B cell (primary cell): ENCODE data around the gene ERO1B. TPM values are rescaled to one million over a fixed set of nuclear protein-coding genes. Genes with fewer than 3 reads are reported as not detected.

Experiments
- ATAC-seq: fragments of 200-7000 bp; cut with Tn5 transposase; one replicate; pipeline ENCODE4 v1.10.0; 2021; ENCODE audit warnings: low read depth, mild to moderate bottlenecking, moderate number of reproducible peaks, moderate library complexity
- CTCF ChIA-PET: fragments of 350-600 bp; sonication (Branson Sonifier 250); formaldehyde crosslinking; loops from one replicate; lab custom pipeline; 2021; ENCODE audit warnings: antibody characterized with exemption, inconsistent platforms; lab: Charles Lee
- POLR2A ChIA-PET: fragments of 350-600 bp; sonication (Branson Sonifier 250); formaldehyde crosslinking; loops from one replicate; lab custom pipeline; 2021; ENCODE audit warnings: antibody characterized with exemption; lab: Charles Lee
- DNase-seq: peaks from one replicate; pipeline ENCODE4 v3.0.0; 2013
- H2AFZ ChIP-seq: 2 replicates; pipeline ENCODE4 v1.6.1; 2012; ENCODE audit warnings: mild to moderate bottlenecking, low read depth, low read length; ENCODE audit not compliant: insufficient read depth, poor library complexity, severe bottlenecking
- H3K27ac ChIP-seq, 2 donors: 1 replicate in 1 of 2; 2 replicates in 1 of 2; pipeline ENCODE4 v1.5.1; 2012 to 2013; ENCODE audit warnings: low read length in 2 of 2, mild to moderate bottlenecking in 2 of 2, moderate library complexity in 1 of 2
- H3K27me3 ChIP-seq, 4 experiments: fragments of 200-600 bp in 1 of 4; sonication (generic) in 1 of 4; replicated peaks in 1 of 4; 1 replicate in 2 of 4; 2 replicates in 2 of 4; pipeline versions ENCODE4 v1.6.1 to v1.7.0; 2013 to 2016; ENCODE audit warnings: low read length in 3 of 4, mild to moderate bottlenecking in 2 of 4, mixed read lengths in 1 of 4, moderate library complexity in 1 of 4; ENCODE audit not compliant: insufficient read depth in 4 of 4, control insufficient read depth in 3 of 4; ENCODE audit errors: control extremely low read depth in 1 of 4
- H3K36me3 ChIP-seq, 2 experiments: replicated peaks in 1 of 2; 1 replicate in 1 of 2; 2 replicates in 1 of 2; pipeline versions ENCODE4 v1.6.1 to v1.7.1; 2013; ENCODE audit warnings: low read length in 1 of 2; ENCODE audit not compliant: insufficient read depth in 2 of 2, control insufficient read depth in 1 of 2; ENCODE audit errors: control extremely low read depth in 1 of 2, extremely low read depth in 1 of 2
- H3K4me1 ChIP-seq, 2 donors: fragments of 200-600 bp in 1 of 2; sonication (generic) in 1 of 2; 1 replicate in 1 of 2; 2 replicates in 1 of 2; pipeline versions ENCODE4 v1.5.1 to v1.6.1; 2013 to 2017; ENCODE audit warnings: low read length in 2 of 2; ENCODE audit not compliant: control insufficient read depth in 2 of 2, insufficient read depth in 2 of 2
- H3K4me2 ChIP-seq: replicated peaks from 2 replicates; pipeline ENCODE3; 2012; ENCODE audit warnings: mild to moderate bottlenecking, low read depth, low read length; ENCODE audit not compliant: poor library complexity, severe bottlenecking
- H3K4me3 ChIP-seq, 5 experiments: fragments of 200-600 bp in 1 of 5; sonication (generic) in 1 of 5; 1 replicate in 3 of 5; 2 replicates in 2 of 5; pipeline versions ENCODE4 v1.5.1 to v1.7.0; 2011 to 2016; ENCODE audit warnings: low read length in 4 of 5, mild to moderate bottlenecking in 4 of 5, low read depth in 2 of 5, control low read depth in 1 of 5, moderate library complexity in 1 of 5; ENCODE audit not compliant: insufficient read depth in 1 of 5; ENCODE audit errors: control extremely low read depth in 1 of 5, extremely low read depth in 1 of 5
- H3K79me2 ChIP-seq: fragments of 200-600 bp; sonication (generic); one replicate; pipeline ENCODE4 v1.6.0; 2016; ENCODE audit warnings: low read length; ENCODE audit not compliant: control insufficient read depth, insufficient read depth
- H3K9ac ChIP-seq: fragments of 200-600 bp; sonication (generic); 2 replicates; pipeline ENCODE4 v1.6.1; 2017; ENCODE audit warnings: mild to moderate bottlenecking, low read length, moderate library complexity
- H3K9me3 ChIP-seq, 3 donors: one replicate each; pipeline versions ENCODE4 v1.6.1 to v1.7.1; 2013; ENCODE audit warnings: low read length in 2 of 3; ENCODE audit not compliant: control insufficient read depth in 2 of 3, insufficient read depth in 1 of 3; ENCODE audit errors: control extremely low read depth in 1 of 3
- H4K20me1 ChIP-seq: 2 replicates; pipeline ENCODE4 v1.6.0; 2012; ENCODE audit warnings: mild to moderate bottlenecking, low read length; ENCODE audit not compliant: insufficient read depth, control insufficient read depth, poor library complexity, severe bottlenecking
- H3K27ac Mint-ChIP-seq: one replicate; pipeline ENCODE4 v1.8.0; 2021; ENCODE audit warnings: mixed read lengths
- H3K27me3 Mint-ChIP-seq: one replicate; pipeline ENCODE4 v1.8.0; 2021; ENCODE audit warnings: mixed read lengths
- H3K4me1 Mint-ChIP-seq: one replicate; pipeline ENCODE4 v1.8.0; 2021; ENCODE audit warnings: mixed read lengths
- H3K4me3 Mint-ChIP-seq: one replicate; pipeline ENCODE4 v1.8.0; 2021; ENCODE audit warnings: mixed read lengths
- H3K9me3 Mint-ChIP-seq: one replicate; pipeline ENCODE4 v1.8.0; 2022; ENCODE audit warnings: mixed read lengths; ENCODE audit not compliant: insufficient read depth
- CTCF ChIP-seq: fragments of 200-600 bp; IDR thresholded peaks from one replicate; pipeline ENCODE4 v1.8.0; 2022; ENCODE audit warnings: antibody characterized with exemption, mild to moderate bottlenecking
- EZH2 ChIP-seq: IDR thresholded peaks from 2 replicates; pipeline ENCODE4 v1.6.1; 2012; ENCODE audit warnings: borderline replicate concordance, low read depth, mild to moderate bottlenecking, moderate library complexity, low read length; ENCODE audit not compliant: insufficient read depth, poor library complexity, severe bottlenecking
- WGBS: methylation state at CpG from one replicate; pipeline ENCODE4 v1.1.5; 2013; ENCODE audit warnings: missing lambda C conversion rate; ENCODE audit not compliant: insufficient coverage; 5-methylcytosine and 5-hydroxymethylcytosine counted together
- intact Hi-C: fragments of 100-400 bp; cut with micrococcal nuclease; formaldehyde crosslinking; loops from one replicate; pipeline ENCODE4 v1.10.0; 2022
- polyA plus RNA-seq: library from polyadenylated mRNA; depleted of rRNA; stranded (reverse); fragments of >200 nt; gene quantifications from 2 replicates; pipeline ENCODE4 v1.2.3, GENCODE V29; 2012
- total RNA-seq, 2 donors: library from RNA; stranded (reverse); fragments of 120-200 nt in 1 of 2; gene quantifications; 1 replicate in 1 of 2; 2 replicates in 1 of 2; pipeline versions ENCODE4 v1.2.3 to v1.2.4, GENCODE V29; 2013 to 2022

Gene ERO1B
- total and polyA plus RNA-seq, 2 donors (not counting 1 experiment from before 2014, with no cell fraction given): 5.1 to 25.6 TPM

- intact Hi-C loops: no loop called here
- no peaks in the 10 kb centered on the region for H3K27me3 ChIP-seq
- no peak overlapping the region for H3K27ac ChIP-seq
- Mint-ChIP-seq H3K27ac (no peak overlapping the region), H3K27me3 (peaks cover 10% of the 10 kb centered on the region), H3K9me3 (no peaks in the 10 kb centered on the region), H3K4me1 (no peaks in the 10 kb centered on the region), H3K4me3 (no peak overlapping the region)
- H4K20me1 ChIP-seq: no peaks in the 10 kb centered on the region
- no peak for ATAC-seq
- H3K9ac ChIP-seq: no peak overlapping the region
- POLR2A ChIA-PET: no interaction called here
- H3K4me2 ChIP-seq: no peak overlapping the region
- H3K4me3 ChIP-seq: no peak overlapping the region
- CTCF ChIA-PET: no interaction called here
- no peaks in the 10 kb centered on the region for H3K79me2 ChIP-seq
- DNase-seq: no peak
- TF ChIP-seq CTCF (no peak), EZH2 (no peak)
- H3K9me3 ChIP-seq: no peaks in the 10 kb centered on the region
- no peak overlapping the region for H2AFZ ChIP-seq
- WGBS: 92% methylated on average over 13 of the region's 16 CpGs
- H3K4me1 ChIP-seq: no peaks in the 10 kb centered on the region
- H3K36me3 ChIP-seq: no peaks in the 10 kb centered on the region
These were observed 19.6 kb upstream of the ERO1B start for GRCh38 chr1:236301080-236301957.

DNA sequence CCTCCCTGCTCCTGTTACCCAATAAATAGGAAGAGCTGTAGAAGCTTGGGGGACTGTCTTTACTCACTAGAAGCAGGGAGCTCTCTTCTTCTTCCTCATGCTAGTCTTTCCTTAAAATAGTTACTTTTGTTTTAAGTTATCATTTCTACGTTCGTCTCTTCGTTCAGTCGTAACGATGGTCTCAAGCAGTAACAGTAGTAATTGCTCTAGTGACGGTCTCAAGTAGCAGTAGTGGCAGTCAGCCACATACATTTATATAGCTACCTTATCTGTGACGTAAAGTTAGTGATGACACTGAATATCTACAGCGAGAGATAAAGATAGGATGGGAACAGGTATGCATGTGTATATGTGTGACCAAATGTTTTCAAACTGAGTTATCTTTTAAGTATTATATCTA, 15.4 kb upstream of the ERO1B start:
- POLR2A ChIA-PET: no interaction called here
- no CpG with 5 or more reads among the region's 8 CpGs for WGBS

More for the DNA sequence above, 15.4 kb upstream of the ERO1B start:
- Histone ChIP-seq H3K27me3 (no peaks in the 10 kb centered on the region), H3K4me1 (no peaks in the 10 kb centered on the region), H3K36me3 (no peaks in the 10 kb centered on the region), H4K20me1 (no peaks in the 10 kb centered on the region), H3K79me2 (no peaks in the 10 kb centered on the region), H3K9me3 (no peaks in the 10 kb centered on the region), H3K9ac (no peak overlapping the region), H3K4me2 (no peak overlapping the region), H3K4me3 (no peak overlapping the region), H3K27ac (no peak overlapping the region), H2AFZ (no peak overlapping the region)
- DNase-seq (no peak), ATAC-seq (no peak)
- intact Hi-C loops: no loop called here
- no peak for TF ChIP-seq EZH2
- no peak for TF ChIP-seq CTCF
- H3K9me3 Mint-ChIP-seq: no peaks in the 10 kb centered on the region
- H3K27ac Mint-ChIP-seq: no peak overlapping the region
- CTCF ChIA-PET: no interaction called here
- H3K4me3 Mint-ChIP-seq: no peak overlapping the region
- peaks cover 10% of the 10 kb centered on the region for H3K27me3 Mint-ChIP-seq
- H3K4me1 Mint-ChIP-seq: no peaks in the 10 kb centered on the region
